Progenitor cell of endocrine pancreas (in vitro differentiated cells): ENCODE data around the gene HARBI1. TPM values are rescaled to one million over a fixed set of nuclear protein-coding genes. Genes with fewer than 3 reads are reported as not detected.
A peak's percentile ranks its signal among the peaks of the same experiment; 100 is the strongest.

ENCODE experiments used
- DNase-seq: peaks from one replicate; pipeline ENCODE4 v3.0.0; 2021; ENCODE audit warnings: low spot score; ENCODE audit not compliant: unreplicated experiment
- H3K27ac Mint-ChIP-seq: 2 replicates; pipeline ENCODE4 v1.8.0; 2021; ENCODE audit warnings: mild to moderate bottlenecking, moderate library complexity, mixed read lengths
- H3K27me3 Mint-ChIP-seq: 2 replicates; pipeline ENCODE4 v1.8.0; 2021; ENCODE audit warnings: mixed read lengths
- H3K36me3 Mint-ChIP-seq: 2 replicates; pipeline ENCODE4 v1.8.0; 2022; ENCODE audit warnings: mixed read lengths; ENCODE audit not compliant: insufficient read depth
- H3K4me1 Mint-ChIP-seq: 2 replicates; pipeline ENCODE4 v1.8.0; 2021; ENCODE audit warnings: low read depth, mixed read lengths
- H3K4me3 Mint-ChIP-seq: 2 replicates; pipeline ENCODE4 v1.8.0; 2021; ENCODE audit warnings: low read depth, mild to moderate bottlenecking, moderate library complexity, mixed read lengths
- H3K9me3 Mint-ChIP-seq: 2 replicates; pipeline ENCODE4 v1.8.0; 2021; ENCODE audit warnings: low read depth, mixed read lengths
- total RNA-seq: library from RNA; stranded (reverse); gene quantifications from 2 replicates; pipeline ENCODE4 v1.2.1, GENCODE V29; 2021
- TF ChIP-seq, protein P1 (sequence below): fragments of 200-600 bp; sonication (generic); IDR thresholded peaks from one replicate; pipeline ENCODE4 v1.5.0; 2021; ENCODE audit warnings: antibody characterized with exemption, mild to moderate bottlenecking; ENCODE audit not compliant: unreplicated experiment

The HARBI1 gene
- total RNA-seq, 1 donor from 2014 or later, result 9.0 TPM

DNA sequence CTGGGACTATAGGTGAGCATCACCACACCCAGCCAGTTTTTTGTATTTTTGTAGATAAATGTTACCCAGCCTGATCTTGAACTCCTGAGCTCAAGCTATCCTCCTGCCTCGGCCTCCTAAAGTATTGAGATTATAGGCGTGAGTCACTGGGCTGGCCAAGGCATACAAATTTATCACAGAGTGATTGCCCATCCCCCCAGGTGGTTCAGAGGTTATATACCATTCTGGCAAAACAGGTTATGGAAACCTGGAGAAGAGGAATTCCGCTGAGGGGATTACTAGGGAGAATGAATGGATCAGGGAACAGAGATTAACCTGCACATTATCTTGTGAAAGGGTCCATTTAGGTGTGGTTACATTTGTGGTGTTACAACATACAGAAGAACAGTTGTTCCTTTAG is 8.4 kb upstream of the HARBI1 start:
- Mint-ChIP-seq H3K4me1 (peaks cover 9% of the 10 kb centered on the region), H3K4me3 (no peak overlapping the region), H3K9me3 (peaks cover 3% of the 10 kb centered on the region), H3K36me3 (peaks cover 15% of the 10 kb centered on the region), H3K27ac (peak overlapping the region; percentile 82), H3K27me3 (no peaks in the 10 kb centered on the region)
- TF ChIP-seq, protein P1, sequence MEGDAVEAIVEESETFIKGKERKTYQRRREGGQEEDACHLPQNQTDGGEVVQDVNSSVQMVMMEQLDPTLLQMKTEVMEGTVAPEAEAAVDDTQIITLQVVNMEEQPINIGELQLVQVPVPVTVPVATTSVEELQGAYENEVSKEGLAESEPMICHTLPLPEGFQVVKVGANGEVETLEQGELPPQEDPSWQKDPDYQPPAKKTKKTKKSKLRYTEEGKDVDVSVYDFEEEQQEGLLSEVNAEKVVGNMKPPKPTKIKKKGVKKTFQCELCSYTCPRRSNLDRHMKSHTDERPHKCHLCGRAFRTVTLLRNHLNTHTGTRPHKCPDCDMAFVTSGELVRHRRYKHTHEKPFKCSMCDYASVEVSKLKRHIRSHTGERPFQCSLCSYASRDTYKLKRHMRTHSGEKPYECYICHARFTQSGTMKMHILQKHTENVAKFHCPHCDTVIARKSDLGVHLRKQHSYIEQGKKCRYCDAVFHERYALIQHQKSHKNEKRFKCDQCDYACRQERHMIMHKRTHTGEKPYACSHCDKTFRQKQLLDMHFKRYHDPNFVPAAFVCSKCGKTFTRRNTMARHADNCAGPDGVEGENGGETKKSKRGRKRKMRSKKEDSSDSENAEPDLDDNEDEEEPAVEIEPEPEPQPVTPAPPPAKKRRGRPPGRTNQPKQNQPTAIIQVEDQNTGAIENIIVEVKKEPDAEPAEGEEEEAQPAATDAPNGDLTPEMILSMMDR, result no peak
- no peak for DNase-seq

DNA sequence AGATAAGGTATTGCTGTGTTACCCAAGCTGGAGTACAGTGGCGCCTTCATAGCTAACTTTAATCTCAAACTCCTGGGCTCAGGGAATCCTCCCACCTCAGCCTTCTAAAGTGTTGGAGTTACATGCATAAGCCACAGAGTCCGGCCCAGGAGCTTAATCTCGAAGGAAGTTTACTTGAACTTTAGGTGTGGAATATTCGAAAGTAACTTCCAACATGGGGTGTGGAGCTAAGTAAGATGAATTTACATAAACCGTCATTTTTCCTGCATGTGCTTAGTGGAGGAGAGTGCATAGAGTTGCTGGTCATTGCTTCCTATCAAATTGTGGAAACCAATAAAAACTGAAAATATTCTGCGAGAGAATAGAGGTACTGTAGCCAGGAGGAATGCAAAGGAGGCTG is 1.8 kb upstream of the HARBI1 start:
- Mint-ChIP-seq H3K4me1 (peaks cover 18% of the 10 kb centered on the region), H3K4me3 (peak overlapping the region; percentile 46), H3K27ac (peak overlapping the region; percentile 91), H3K9me3 (no peaks in the 10 kb centered on the region), H3K36me3 (peaks cover 6% of the 10 kb centered on the region), H3K27me3 (no peaks in the 10 kb centered on the region)
- TF ChIP-seq, protein P1, result no peak
- no peak for DNase-seq

DNA sequence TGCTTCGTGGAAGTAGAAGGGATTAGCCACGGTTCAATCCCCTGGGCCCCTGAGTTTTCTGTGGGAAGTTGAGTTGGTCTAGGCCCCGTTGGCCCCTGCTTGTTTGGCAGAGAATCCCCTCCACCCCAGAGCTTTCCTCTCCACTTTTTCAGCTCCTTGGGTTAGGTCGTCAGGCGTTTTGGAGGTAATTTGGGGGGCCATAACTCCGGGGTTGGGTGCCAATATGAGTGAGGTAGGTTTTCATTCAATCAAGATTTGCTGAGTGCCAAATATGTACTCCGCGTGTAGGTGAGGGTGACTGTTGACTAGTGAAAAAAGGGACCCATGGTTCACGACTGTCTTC is 916 bp upstream of the HARBI1 start:
- peaks cover 6% of the 10 kb centered on the region for H3K36me3 Mint-ChIP-seq
- peak overlapping the region; percentile 99 for H3K4me3 Mint-ChIP-seq
- H3K27ac Mint-ChIP-seq, result peak overlapping the region; percentile 100
- H3K27me3 Mint-ChIP-seq, result no peaks in the 10 kb centered on the region
- H3K9me3 Mint-ChIP-seq, result no peaks in the 10 kb centered on the region
- TF ChIP-seq, protein P1, result no peak
- H3K4me1 Mint-ChIP-seq, result peaks cover 18% of the 10 kb centered on the region
- no peak for DNase-seq

DNA sequence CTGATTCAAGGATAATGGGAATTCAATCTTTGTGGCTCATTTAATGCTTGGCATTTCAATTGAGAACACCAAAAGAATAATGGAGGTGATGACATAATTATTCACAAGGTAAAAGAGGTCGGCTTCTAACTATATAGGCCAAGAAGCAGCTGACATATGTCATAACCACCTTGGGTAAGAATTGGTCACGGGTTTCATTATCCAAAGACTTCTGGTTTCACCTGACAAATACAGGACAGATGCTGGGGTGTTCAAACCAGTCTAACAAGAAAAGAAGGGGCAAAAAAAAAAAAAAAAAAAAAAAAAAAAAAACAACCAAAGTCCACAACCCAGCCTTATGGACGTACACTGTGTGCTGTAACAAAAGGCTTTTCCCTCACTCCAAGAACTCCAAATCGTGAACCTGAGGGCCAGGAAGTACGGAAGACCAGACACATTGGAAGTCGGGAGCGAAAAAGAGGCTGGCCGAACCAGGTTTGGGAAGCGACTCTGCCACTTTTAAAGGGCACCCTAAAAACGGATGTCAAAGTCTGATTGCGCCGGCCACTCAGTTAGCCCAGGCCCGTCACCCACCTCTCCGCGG is 385 bp downstream of the HARBI1 start:
- Mint-ChIP-seq H3K4me3 (peak overlapping the region; percentile 99), H3K27me3 (no peaks in the 10 kb centered on the region), H3K4me1 (peaks cover 18% of the 10 kb centered on the region), H3K36me3 (peaks cover 1% of the 10 kb centered on the region), H3K27ac (peak overlapping the region; percentile 100), H3K9me3 (no peaks in the 10 kb centered on the region)
- TF ChIP-seq, protein P1, result no peak
- no peak for DNase-seq

DNA sequence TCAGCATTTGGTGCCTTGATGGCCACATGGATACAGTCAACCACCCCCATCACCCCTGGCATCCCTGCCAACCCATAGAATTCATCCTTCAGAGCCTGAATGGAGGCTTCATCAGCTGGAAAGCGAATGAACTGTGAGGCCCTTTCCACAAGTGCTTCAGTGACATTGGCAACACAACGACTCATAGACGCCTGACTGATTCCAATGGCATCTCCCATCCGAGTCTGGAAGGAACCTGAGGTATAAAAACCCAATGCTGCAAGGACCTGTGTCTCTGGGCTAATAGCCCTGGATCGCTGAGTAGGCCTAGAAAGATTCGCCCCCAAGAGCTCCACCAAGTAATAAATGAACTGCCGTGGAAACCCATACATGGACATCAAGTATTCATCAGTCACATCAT is 1.3 kb downstream of the HARBI1 start:
- Mint-ChIP-seq H3K36me3 (peaks cover 1% of the 10 kb centered on the region), H3K4me3 (no peak overlapping the region), H3K4me1 (peaks cover 18% of the 10 kb centered on the region), H3K27ac (peak overlapping the region; percentile 100), H3K27me3 (no peaks in the 10 kb centered on the region), H3K9me3 (no peaks in the 10 kb centered on the region)
- TF ChIP-seq, protein P1, result no peak
- no peak for DNase-seq
